GM18526 (cell line): Measurements from ENCODE around the gene EXOSC10.
A peak's percentile ranks its signal among the peaks of the same experiment; 100 is the strongest.

Experiments used
- POLR2A ChIP-seq: IDR thresholded peaks from 3 replicates; pipeline ENCODE4 v1.6.1; 2011; ENCODE audit not compliant: insufficient read length; ENCODE audit errors: extremely low read depth

EXOSC10 gene

DNA sequence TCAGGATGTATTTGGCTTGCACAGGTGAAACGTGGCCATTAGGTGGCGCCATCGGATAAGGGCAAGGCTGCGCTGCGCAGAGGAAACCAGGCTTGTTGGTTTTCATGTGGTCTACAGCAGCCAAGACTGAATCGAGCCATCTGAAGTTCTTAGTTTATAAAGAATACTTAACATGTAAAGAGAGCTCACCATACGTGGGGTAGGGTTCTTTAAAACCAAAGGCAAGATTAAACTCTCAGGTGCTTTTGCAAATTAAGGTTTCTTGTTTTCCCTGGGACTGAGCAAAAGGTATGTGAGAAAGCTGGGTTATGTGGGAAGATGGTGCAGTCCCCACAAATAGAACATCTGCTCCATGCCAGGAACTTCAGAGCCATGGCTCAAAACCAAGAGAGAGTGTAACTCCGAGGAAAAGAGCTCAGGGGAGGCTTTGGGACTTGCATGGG lies 61.9 kb downstream of the EXOSC10 start:
- no peak for TF ChIP-seq POLR2A

DNA sequence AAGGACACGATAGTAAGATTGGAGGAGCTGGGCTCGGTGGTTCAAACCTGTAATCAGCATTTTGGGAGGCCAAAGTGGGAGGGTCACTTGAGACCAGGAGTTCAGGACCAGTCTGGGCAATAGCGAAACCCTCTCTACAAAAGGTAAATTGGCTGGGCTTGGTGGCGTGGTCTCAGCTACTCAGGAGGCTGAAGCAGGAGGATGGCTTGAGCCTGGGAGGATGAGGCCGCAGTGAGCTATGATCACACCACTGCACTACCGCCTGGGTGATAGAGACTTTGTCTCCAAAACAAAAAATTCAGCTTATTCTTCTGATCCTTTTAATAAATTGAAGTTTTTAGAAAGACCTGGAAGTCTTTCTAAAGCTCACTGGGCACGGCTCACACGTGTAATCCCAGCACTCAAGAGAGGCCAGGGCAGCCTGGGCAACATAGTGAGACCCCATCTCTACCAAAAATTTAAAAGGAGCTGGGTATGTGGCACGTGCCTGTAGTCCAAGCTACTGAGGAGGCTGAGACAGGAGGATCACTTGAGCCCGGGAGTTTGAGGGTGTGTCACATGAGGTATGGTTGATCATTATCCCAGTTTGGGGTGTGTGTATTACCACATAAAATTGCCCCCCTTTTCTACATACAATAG lies 67.9 kb downstream of the EXOSC10 start:
- peak; percentile 11 for TF ChIP-seq POLR2A

DNA sequence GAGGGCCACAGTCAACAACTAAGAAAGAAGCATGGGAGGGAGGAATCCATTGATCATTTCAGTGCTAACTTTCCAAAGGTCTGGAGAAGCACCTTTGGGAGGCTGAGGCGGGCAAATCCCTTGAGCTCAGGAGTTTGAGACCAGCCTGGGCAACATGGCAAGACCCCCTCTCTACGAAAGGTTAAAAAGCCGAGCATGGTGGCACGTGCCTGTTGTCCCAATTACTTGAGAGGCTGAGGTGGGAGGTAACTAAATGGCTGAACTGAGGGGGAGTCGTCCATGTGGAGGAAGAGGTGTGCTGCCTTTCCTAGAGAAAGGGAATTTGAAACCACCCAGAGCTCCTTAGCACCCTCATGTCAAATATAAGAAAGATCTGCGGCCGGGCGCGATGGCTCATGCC lies 68.8 kb downstream of the EXOSC10 start:
- no peak for TF ChIP-seq POLR2A

DNA sequence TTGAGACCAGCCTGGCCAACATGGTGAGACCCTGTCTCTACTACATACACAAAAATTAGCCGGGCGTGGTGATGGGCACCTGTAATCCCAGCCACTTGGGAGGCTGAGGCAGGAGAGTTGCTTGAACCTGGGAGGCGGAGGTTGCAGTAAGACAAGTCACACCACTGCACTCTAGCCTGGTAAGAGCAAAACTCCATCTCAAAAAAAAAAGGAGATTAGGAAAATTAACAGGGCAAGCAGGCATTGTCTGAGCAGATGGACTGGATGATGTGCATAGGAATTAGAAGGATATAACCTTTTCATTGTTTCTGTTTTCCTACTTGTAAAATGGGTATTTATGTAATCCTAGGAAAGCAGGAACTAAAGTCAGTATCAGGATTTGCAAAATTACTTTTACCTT lies 71.7 kb downstream of the EXOSC10 start:
- TF ChIP-seq POLR2A, result no peak

DNA sequence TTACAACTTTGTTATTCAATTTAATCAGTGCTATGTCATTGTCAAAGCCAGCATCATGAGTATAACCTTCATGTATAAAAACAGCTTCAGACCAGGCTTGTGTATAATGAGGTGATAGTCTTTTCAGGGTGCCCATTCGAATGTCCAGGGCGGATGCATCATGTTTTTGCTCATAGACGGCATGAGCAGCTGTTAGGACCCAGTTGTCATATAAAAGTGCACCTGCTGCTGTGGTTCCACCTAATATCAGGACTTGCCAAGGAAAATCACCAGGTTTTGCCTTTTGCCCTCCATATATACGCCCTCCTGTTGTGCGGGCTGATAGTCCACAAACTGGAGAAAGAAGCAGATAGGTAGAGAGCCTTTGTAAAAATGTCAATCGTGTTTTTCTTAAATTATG lies 72.4 kb downstream of the EXOSC10 start:
- TF ChIP-seq POLR2A, result no peak

DNA sequence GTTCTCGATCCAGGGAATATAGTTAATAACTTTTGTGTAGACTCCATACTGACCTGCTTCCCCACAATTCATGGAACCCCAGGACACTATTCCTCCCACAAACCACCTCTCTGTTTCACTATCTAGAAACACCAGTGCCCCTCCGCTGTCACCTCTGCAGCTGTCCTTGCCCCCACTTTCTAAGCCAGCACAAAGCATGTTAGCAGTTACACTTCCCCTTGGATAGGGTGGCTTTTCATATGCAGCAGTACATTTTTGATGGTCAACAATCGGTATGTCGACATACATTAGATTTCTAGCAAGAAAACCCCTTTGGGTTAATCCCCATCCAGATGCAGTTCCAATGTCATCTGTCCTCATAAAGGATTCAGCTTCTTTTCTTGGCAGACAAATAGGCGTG lies 72.8 kb downstream of the EXOSC10 start:
- no peak for TF ChIP-seq POLR2A

DNA sequence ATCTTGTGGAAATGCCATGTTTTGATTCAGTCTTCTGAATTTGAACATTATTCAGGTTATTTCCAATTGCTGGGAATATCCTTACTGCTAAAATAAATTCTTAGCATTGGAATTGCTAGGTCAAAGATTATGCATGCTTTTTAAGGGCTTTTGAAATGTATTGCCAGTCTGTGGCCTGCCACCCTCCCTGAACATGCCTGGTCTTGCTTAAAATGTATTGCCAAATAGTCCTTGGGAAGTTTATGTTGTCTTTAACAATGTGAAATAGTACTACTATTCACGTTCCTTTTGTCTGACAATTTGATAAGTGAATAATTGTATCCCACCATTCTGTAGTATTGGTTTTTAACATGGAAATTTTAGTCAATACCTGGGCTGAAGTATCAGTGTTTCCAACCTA lies 73.6 kb downstream of the EXOSC10 start:
- no peak for TF ChIP-seq POLR2A

DNA sequence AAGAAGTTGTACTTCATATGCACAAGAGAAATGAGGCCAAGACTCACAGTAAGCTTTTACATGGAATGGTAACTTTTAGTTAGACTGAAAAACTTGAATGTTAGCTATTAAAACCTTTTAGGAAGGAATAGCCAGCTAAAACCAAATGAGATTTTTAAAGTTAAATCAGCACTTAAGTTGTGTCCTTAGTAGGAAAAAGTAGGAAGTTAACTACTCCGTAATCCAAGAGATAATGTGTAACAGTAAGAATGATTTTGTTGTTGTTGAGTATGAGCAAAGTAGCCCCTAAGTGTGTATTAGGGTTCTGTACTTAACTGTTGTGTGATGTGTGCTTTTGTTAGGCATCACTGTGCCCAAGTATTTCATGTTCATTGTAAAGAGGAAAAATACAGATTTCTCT lies 74.1 kb downstream of the EXOSC10 start:
- TF ChIP-seq POLR2A, result no peak

DNA sequence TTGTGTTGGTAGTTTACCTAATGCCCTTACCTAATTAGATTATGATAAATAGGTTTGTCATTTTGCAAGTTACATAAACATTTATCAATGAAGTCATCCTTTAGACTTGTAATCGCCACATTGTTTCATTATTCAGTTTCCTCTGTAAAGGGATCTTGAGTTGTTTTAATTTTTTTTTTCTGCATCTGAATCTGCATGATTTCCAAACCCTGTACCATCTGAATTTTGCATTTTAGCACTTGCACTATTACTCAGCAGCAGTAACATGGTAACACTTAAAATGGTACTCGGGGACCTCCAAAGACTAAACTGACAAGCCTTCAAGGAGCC lies 74.8 kb downstream of the EXOSC10 start:
- TF ChIP-seq POLR2A, result no peak

DNA sequence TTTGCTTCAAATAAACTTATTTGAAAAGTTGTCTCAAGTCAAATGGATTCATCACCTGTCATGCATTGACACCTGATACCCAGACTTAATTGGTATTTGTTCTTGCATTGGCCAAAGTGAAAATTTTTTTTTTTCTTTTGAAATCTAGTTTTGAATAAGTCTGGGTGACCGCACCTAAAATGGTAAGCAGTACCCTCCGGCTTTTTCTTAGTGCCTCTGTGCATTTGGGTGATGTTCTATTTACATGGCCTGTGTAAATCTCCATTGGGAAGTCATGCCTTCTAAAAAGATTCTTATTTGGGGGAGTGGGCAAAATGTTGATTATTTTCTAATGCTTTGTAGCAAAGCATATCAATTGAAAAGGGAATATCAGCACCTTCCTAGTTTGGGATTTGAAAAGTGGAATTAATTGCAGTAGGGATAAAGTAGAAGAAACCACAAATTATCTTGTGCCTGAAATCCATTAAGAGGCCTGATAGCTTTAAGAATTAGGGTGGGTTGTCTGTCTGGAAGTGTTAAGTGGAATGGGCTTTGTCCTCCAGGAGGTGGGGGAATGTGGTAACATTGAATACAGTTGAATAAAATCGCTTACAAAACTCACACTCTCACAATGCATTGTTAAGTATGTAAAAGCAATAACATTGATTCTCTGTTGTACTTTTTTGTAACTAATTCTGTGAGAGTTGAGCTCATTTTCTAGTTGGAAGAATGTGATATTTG lies 75.4 kb downstream of the EXOSC10 start:
- TF ChIP-seq POLR2A, result no peak

DNA sequence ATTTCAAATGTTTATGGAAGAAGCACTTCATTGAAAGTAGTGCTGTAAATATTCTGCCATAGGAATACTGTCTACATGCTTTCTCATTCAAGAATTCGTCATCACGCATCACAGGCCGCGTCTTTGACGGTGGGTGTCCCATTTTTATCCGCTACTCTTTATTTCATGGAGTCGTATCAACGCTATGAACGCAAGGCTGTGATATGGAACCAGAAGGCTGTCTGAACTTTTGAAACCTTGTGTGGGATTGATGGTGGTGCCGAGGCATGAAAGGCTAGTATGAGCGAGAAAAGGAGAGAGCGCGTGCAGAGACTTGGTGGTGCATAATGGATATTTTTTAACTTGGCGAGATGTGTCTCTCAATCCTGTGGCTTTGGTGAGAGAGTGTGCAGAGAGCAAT lies 76.5 kb downstream of the EXOSC10 start:
- no peak for TF ChIP-seq POLR2A

DNA sequence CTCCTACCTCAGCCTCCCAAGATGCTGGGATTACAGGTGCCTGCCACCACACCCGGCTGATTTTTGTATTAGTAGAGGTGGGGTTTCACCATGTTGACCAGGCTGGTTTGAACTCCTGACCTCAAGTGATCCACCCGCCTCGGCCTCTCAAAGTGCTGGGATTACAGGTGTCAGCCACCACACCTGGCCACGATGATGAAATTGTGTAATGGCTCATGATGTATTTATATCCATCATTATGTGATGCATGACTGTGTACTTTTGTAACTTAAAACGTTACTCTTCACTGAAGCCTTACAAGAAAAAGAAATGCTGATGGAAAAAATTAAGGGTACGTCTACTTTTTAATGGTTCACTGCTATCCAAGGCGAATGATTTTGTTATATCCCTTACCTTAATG lies 79.7 kb downstream of the EXOSC10 start:
- TF ChIP-seq POLR2A, result no peak
